IPS-18c (cell line): Measurements from ENCODE around the gene LSM12.
"Not testable (repeated sequence)": the region's sequence is repeated elsewhere in the genome, so short reads cannot be mapped to it uniquely, and the experiment has no call there.

Experiments used
- H3K4me3 ChIP-seq: 2 replicates; pipeline ENCODE4 v1.7.0; 2013; ENCODE audit warnings: low read depth, mild to moderate bottlenecking, low read length, moderate library complexity; ENCODE audit not compliant: insufficient read depth
- H3K9me3 ChIP-seq: one replicate; pipeline ENCODE4 v1.6.1; 2013; ENCODE audit warnings: mild to moderate bottlenecking, low read length, moderate library complexity; ENCODE audit not compliant: control insufficient read depth, insufficient read depth

LSM12 gene

GRCh38 chr17:44005527-44006271, 60.8 kb downstream of the LSM12 start:
- Histone ChIP-seq H3K4me3 (peak overlapping the region; percentile 49), H3K9me3 (no peaks in the 10 kb centered on the region)

DNA sequence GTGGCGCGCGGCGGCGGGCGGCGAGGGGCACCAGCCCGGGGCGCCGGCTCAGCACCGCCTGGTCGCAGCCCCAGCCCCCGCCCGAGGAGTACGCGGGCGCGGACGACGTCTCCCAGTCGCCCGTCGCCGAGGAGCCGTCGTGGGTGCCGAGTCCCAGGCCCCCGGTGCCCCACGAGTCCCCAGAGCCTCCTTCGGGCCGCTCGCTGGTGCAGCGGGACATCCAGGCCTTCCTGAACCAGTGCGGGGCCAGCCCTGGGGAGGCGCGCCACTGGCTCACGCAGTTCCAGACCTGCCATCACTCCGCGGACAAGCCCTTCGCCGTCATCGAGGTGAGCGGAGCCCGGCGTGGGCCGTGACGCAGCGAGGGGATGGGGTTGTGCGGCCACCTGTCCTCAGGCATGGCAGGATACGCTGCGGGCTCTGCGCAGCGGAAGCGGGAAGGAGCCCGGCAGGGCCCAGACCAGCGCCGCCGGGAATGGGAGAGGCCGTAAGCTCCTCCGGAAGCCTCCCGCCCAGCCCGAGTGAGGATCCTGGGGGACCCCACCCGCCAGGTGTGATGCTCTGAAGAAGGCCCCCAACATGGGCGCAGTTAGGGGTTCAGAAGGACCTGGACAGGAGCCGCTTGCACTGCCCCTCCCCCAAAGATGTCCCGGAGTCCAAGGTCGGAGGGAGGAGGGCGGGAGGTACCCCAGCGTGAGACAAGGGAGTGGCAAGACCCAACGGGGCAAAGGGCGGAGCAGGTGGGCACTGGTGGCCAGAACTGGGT, 61.5 kb downstream of the LSM12 start:
- Histone ChIP-seq H3K4me3 (peak overlapping the region; percentile 49), H3K9me3 (no peaks in the 10 kb centered on the region)

- H3K4me3 ChIP-seq, result peak within 1 kb of the TSS; percentile 49
- H3K9me3 ChIP-seq, result no peaks in the 10 kb centered on the region
Measured at GRCh38 chr17:44004077-44004760, 62.3 kb downstream of the LSM12 start, which contains the start of gene NAGS. NAGS (plus strand) TSS chr17:44004622; CDS start chr17:44004664, 42 bp downstream.

DNA sequence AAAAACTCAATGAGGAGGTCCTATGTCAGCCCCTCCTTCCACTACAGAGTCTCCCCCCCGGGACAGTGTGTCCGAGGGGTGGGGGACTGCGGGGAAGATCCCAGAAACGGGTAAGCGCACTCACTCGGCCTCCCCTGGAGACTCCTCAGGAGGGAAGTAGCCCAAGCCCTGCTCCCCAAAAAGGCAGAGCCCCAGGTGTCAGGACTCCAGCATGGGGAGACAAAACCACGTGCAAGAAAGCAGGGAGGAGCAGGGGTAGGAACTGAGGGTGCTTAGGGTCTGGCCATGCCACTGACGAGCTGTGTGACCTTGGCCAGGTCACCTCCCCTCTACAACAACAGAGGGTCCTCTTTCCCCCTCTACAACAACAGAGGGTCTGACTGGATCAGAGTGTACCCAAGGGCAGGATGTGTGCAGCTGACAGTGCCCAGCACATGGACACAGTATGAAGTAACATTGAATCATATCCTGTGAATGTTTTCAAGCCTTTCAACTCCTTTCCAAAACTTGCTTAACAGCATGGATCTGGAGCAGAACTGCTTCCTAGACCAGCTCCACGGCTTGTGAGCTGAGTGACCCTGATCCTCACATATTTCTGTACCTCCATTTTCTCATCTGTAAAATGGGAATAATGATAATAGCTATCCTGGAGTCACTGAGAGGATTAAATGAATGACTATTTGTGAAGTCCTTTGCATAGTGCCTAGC, 64.2 kb downstream of the LSM12 start:
- Histone ChIP-seq H3K4me3 (no peak overlapping the region), H3K9me3 (no peaks in the 10 kb centered on the region)

GRCh38 chr17:44001461-44001920, 65.0 kb downstream of the LSM12 start:
- H3K9me3 ChIP-seq, result no peaks in the 10 kb centered on the region
- no peak overlapping the region for H3K4me3 ChIP-seq

DNA sequence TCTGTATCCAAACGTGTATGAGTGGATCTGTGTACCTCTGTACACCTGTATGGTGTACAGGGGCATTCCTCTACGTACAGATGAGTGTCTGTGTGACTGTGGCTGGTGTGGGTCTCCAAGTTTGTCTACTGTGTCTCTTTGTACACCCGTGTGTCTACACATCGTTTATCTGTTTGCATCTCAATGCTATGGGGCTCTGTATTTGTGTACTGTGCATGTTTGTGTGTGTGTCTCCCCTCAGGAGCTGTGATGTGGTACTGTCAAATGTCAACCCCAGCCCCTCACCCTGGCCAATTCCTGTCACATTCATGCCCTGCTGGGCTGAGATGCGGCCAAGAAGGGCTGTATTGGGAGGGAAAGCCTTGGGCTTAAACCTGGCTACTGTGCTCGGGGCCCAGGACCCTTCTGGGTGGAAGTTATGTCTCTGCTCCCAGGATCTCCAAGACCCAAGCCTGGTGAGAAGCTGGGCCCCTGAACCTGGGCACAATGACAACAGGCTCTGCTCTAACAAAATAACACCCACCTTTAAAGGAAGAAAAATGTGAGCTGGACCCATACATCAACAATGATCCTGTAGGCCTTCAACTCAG, 65.5 kb downstream of the LSM12 start:
- Histone ChIP-seq H3K4me3 (no peak overlapping the region), H3K9me3 (no peaks in the 10 kb centered on the region)

GRCh38 chr17:44000141-44000860, 66.2 kb downstream of the LSM12 start:
- Histone ChIP-seq H3K9me3 (no peaks in the 10 kb centered on the region), H3K4me3 (no peak overlapping the region)

DNA sequence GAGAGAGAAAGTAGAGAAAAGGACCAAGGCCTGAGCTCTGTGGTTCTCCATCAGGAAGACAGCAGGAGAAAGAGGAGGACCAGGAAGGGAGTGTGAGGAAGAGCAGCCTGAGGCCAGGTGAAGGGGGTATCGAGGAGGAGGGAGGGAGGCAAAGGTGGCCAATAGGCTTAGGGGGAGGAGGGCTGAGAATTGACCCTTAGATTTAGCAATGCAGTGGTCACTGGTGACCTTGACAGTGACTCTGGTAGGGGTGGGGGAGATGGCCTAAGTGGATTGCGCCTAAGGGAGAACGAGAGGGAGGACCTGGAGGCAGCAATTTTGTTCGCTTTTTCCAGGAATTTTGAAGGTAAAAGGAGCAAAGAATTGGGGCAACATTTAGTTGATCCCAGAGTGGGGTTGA, 67.4 kb downstream of the LSM12 start:
- Histone ChIP-seq H3K4me3 (no peak overlapping the region), H3K9me3 (no peaks in the 10 kb centered on the region)

DNA sequence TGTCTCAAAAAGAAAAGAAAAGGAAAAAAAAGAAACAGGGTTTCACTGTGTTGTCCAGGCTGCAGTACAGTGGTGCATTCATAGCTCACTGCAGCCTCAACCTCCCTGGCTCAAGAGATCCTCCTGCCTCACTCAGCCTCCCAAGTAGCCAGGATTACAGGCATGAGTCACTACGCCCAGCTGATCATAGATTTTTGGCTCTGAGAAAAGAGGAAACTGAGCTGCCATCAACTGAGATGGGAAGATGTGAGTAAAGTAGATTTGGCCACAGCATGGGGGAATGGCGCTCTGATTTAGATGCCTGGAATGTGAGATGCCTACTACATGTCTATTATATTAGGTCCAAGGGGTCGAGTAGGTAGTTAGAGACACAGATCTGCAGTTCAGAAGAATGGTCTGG, 67.9 kb downstream of the LSM12 start:
- Histone ChIP-seq H3K4me3 (no peak overlapping the region), H3K9me3 (no peaks in the 10 kb centered on the region)

DNA sequence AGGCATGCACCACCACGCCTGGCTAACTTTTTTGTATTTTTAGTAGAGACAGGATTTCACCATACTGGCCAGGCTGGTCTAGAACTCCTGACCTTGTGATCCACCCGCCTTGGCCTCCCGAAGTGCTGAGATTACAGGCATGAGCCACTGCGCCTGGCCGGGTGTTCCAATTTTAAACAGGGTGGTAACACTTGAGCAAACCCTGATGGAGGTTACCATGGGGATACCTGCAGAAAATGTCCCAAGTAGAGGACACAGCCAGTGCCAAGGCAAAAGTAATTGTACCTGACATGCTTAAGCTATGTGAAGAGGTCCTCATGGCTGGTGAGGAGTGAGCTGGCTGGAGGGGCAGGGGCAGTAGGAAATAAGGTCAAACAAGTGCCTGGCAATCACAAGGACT, 69.3 kb downstream of the LSM12 start:
- H3K4me3 ChIP-seq, H3K9me3 ChIP-seq: not testable (repeated sequence)

GRCh38 chr17:43995150-43995471, 71.4 kb downstream of the LSM12 start:
- Histone ChIP-seq H3K9me3 (no peaks in the 10 kb centered on the region), H3K4me3 (peak overlapping the region; percentile 52; the same call in 1 of the 2 replicates)

DNA sequence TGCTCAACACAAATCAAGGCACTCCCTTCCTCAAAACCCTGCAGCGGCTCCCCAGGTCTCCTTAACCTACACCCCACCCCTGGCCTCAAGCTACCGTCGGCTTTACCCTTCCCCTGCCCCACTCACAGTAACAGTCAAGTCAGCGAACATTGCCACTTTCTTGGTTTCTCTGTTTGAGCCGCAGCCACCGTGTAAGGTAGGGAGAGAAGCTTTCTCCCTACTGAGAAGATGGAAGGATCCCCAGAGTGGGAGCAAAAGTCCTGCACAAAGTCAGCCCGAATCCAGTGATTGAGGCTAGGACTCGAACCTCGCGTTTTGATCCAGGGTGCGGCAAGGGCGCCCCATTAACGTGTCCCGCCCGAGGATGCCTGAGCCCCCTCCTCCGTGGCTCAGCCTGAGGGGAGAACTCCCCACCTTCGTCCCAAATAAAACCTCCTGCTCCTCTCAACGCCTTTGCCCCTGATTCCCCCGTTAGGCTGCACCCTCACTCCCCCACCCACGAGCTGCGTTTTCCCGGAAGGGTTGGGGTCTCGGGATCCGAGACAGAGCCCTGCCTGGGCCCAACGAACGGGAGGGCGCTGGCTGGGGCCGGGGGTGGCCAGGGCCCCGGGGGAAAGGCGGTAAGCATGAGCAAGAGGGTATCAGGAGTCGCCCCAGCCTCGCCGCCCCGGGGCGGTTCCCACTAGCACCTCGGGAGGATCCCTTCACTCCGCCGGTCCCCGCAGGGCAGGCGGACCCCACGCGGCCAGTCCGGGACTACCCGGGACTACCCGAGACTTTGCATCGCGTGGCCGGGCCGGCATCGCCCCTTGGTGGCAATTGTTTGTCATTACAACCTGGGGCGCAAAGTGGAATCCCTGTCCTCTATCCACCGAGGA, 72.0 kb downstream of the LSM12 start:
- Histone ChIP-seq H3K9me3 (no peaks in the 10 kb centered on the region), H3K4me3 (peak overlapping the region; percentile 52)

DNA sequence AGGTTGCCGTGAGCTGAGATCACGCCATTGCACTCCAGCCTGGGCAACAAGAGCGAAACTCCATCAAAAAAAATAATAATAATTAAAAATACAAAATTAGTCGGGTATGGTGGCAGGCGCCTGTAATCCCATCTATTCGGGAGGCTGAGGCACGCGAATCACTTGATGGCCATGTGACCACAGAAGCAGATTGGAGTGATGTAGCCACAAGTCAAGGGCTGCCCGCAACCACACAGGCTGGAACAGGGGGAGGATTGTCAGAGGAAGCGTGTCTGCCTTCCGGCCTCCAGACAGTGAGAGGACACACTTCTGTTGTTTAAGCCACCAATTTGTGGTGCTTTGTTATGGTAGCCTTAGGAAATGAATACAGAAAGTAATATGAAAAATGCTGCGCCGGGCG, 73.8 kb downstream of the LSM12 start:
- H3K4me3 ChIP-seq, result no peak overlapping the region

GRCh38 chr17:43988301-43988700, 78.2 kb downstream of the LSM12 start:
- Histone ChIP-seq H3K9me3 (peaks cover 2% of the 10 kb centered on the region), H3K4me3 (no peak overlapping the region)

More for the DNA sequence above, 73.8 kb downstream of the LSM12 start:
- no peaks in the 10 kb centered on the region for H3K9me3 ChIP-seq

DNA sequence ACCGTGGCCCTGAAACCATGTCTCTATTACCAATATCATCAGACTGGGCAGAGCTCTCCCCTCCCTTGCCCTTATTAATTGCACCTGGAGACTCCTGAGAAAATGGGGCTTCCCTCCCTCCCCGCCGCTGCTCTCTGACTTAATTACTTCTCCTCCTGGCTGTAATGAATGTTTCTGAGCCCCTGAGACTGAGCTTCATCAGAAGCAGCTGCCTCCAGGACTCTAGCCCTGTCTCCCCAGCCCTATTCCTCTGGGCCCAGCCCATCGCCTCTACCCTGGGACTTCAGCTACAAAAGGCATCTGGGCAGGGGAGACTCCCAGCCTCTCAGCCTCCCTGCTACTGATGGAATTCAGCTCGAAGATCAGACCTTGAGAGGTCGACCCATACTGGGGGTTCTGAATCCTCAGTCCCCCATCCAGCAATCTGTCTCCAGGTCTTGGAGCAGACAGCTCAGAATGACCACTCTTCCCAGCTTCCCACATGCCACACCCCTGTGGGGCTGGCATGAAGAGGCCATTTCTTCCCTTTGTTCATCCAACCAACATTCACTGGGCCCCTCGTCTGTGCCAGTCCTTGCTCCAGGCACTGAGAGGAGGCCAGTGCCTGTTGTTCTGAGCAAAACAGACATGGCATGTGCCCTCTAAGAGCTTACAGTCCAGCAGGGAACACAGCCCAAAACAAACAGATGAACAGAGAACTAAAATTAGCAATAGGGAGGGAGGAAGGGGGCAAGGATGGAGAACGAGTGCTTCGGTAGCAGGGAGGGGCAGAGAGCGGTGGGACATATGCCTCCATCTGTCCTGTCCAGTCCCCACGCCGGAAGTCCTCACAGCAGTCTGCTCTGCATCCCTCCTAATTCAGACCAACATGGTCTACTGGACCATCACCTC, 79.1 kb downstream of the LSM12 start:
- H3K4me3 ChIP-seq, result no peak overlapping the region
- peaks cover 2% of the 10 kb centered on the region for H3K9me3 ChIP-seq
